ENCODE measurements around the gene MMP15. TPM values are rescaled to one million over a fixed set of nuclear protein-coding genes. Genes with fewer than 3 reads are reported as not detected.

Gene MMP15
- total RNA-seq, 2 donors from 2014 or later = 22.3 to 35.3 TPM

GRCh38 chr16:58026139-58026704 lies 668 bp downstream of the MMP15 start:
- peak; percentile 66 to 71 (median 69) for DNase-seq
- Histone ChIP-seq H3K4me1 (peaks cover 87% of the 10 kb centered on the region), H3K9me3 (no peaks in the 10 kb centered on the region), H3K4me3 (peak overlapping the region; percentile 43 to 75), H3K27me3 (no peaks in the 10 kb centered on the region), H3K27ac (peak overlapping the region; percentile 75 to 94 (median 86)), H3K36me3 (replicated peaks in 1 of 2; ENCODE audit: insufficient read depth in 1 of 2, low read depth in 2 of 2) (no peaks in the 10 kb centered on the region)
- intact Hi-C loops (cut with DNase I) = no loop called here
- peak; percentile 30 for ATAC-seq
- 0% methylated on average over 3 to 65 of the region's 65 CpGs for WGBS, 2 donors
- TF ChIP-seq CTCF (IDR thresholded peaks at IDR 0.05) (peak in 1 of 7 experiments; percentile 6), POLR2A (IDR thresholded peaks at IDR 0.05) (no peak)

GRCh38 chr16:58026705-58027160 lies 1.2 kb downstream of the MMP15 start:
- Histone ChIP-seq H3K27me3 (no peaks in the 10 kb centered on the region), H3K4me3 (peak overlapping the region; percentile 43 to 75), H3K27ac (peak overlapping the region; percentile 75 to 94 (median 86)), H3K9me3 (no peaks in the 10 kb centered on the region), H3K4me1 (peaks cover 92% of the 10 kb centered on the region), H3K36me3 (replicated peaks in 1 of 2; ENCODE audit: insufficient read depth in 1 of 2, low read depth in 2 of 2) (no peaks in the 10 kb centered on the region)
- intact Hi-C loops (cut with DNase I) = no loop called here
- DNase-seq (peak in 3 of 4 donors; percentile 35 to 53 (median 36)), ATAC-seq (no peak)
- TF ChIP-seq POLR2A (IDR thresholded peaks at IDR 0.05) (no peak), CTCF (IDR thresholded peaks at IDR 0.05) (no peak)
- 0% methylated on average over 31 to 38 of the region's 38 CpGs for WGBS, 2 donors

- DNase-seq = peak; percentile 58 to 73 (median 72)
- intact Hi-C loops (cut with DNase I) = no loop called here
- no peak for TF ChIP-seq CTCF (IDR thresholded peaks at IDR 0.05)
- TF ChIP-seq POLR2A (IDR thresholded peaks at IDR 0.05) = peak in 2 of 3 donors; percentile 48 to 58
- Histone ChIP-seq H3K9me3 (no peaks in the 10 kb centered on the region), H3K4me3 (peak overlapping the region; percentile 43 to 75), H3K27ac (peak overlapping the region; percentile 75 to 94 (median 86)), H3K36me3 (replicated peaks in 1 of 2; ENCODE audit: insufficient read depth in 1 of 2, low read depth in 2 of 2) (no peaks in the 10 kb centered on the region), H3K4me1 (peaks cover 93% of the 10 kb centered on the region), H3K27me3 (no peaks in the 10 kb centered on the region)
- WGBS, 2 donors = 0 to 5% methylated on average over 25 to 38 of the region's 43 CpGs
- peak; percentile 17 for ATAC-seq
Measured at GRCh38 chr16:58027161-58027915, 1.8 kb downstream of the MMP15 start.

- Histone ChIP-seq H3K9me3 (no peaks in the 10 kb centered on the region), H3K4me3 (no peak overlapping the region), H3K4me1 (peaks cover 93% of the 10 kb centered on the region), H3K36me3 (replicated peaks in 1 of 2; ENCODE audit: insufficient read depth in 1 of 2, low read depth in 2 of 2) (no peaks in the 10 kb centered on the region), H3K27me3 (no peaks in the 10 kb centered on the region), H3K27ac (peak overlapping the region; percentile 54 to 94 (median 86))
- ATAC-seq (no peak), DNase-seq (no peak)
- intact Hi-C loops (cut with DNase I) = no loop called here
- no peak for TF ChIP-seq CTCF (IDR thresholded peaks at IDR 0.05)
- TF ChIP-seq POLR2A (IDR thresholded peaks at IDR 0.05) = no peak
- 75 to 80% methylated on average over 3 to 8 of the region's 8 CpGs for WGBS, 2 donors
Measured at GRCh38 chr16:58027916-58028455, 2.4 kb downstream of the MMP15 start.
